EH (cell line): ENCODE data around the gene SEMA7A.

Source experiments
- DNase-seq: peaks from one replicate; pipeline ENCODE4 v3.0.0-alpha.2; 2015; ENCODE audit warnings: low read depth

SEMA7A gene

DNA sequence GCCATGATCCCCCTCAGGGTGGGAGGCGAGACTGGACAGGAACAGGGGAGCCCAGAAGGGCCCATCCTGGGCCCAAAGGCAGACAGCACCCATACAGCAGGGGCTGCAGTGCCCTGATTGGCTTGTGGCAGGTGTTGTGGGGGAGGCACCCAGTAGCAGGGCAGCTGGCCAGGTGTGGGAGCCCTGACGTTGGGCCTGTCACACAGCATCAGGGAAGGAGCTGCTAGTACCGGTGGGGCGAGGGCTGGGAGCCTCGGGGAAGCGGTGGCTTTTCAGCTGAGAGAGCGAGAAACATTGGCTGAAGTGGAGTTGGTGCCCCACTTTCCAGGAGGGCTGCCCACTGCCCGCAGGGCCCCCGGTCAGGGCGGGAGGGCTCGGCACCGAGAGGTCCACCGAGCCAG lies 46.6 kb downstream of the SEMA7A start:
- no peak for DNase-seq

- DNase-seq = no peak
Measured at GRCh38 chr15:74386496-74387140, 47.1 kb downstream of the SEMA7A start.

- no peak for DNase-seq
Measured at GRCh38 chr15:74385733-74386132, 48.0 kb downstream of the SEMA7A start.

- DNase-seq = peak; percentile 55
Measured at GRCh38 chr15:74384881-74385643, 48.7 kb downstream of the SEMA7A start.

DNA sequence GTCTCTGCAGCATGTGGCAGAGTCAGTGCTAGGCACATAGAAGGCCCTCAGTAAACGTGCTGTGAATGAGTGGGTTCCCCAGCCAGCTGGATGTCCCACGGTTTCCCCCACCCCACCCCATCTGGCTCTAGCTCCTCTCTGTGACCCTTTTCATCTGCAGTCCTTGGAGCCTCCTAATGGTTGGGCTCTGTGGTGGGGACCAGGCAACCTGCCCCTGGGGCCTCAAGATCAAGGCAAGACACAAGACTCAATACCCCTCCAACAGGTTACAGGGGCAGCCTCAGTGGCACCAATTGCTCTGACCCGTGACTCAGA lies 49.2 kb downstream of the SEMA7A start:
- no peak for DNase-seq

DNA sequence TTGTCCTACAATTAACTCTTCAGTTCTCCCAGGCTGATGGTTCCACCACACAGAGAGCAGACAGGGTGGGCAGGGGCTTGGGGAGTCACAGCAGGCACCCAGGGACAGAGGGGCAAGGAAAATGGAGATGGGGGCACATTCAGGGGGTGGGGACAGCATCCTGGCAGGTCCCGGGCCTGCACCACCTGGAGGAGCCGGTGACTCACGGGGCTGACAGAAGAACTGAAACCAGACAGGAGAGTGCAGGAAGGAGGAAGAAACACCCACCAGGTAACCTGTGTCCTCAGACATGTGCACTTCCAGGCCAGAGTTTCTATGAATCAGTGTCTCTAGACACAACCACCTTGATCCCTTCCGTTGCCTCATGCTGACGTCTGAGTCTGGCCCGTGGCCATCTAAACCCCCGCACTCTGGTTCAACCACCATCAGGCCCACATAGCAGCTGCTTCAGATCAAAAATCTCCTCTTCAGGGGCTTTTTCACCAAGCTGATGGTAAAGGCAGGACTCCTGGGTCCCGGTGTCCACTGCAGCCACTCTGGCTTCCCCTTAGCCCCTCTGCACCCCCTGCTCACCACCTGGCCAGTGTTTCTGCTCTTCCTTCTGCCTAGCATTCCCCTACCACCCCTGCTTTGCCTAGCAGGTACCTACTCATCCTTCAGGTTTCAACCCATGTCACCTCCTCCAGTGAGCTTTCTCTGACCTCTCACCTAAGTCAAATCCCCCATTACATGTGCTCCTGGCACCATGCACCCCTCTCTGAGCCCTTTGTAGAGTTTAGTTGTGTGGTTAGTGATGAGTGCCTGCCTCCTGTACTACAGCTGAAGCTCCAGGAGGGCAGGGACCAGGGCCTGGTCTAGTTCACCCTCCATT lies 49.8 kb downstream of the SEMA7A start:
- DNase-seq = no peak

DNA sequence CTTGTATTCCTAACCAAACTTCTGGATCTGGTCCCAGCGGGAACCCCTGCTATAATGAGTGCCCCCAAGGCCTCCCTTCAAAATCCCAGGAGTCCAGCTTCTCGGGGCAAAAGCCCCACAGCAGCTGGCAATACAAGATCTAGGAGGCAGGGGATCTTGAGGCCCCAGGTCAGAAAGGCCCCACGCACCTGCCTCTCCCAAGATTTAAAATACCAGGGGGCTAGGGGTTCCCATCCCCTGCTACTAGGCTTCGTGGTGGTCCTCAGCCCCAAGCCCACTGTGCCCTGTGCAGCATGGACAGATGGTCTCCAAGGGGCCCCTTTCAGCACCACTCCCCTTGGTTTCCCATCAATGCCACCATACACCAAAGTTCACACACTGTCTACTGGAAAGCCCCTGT lies 50.5 kb downstream of the SEMA7A start:
- DNase-seq = no peak

DNA sequence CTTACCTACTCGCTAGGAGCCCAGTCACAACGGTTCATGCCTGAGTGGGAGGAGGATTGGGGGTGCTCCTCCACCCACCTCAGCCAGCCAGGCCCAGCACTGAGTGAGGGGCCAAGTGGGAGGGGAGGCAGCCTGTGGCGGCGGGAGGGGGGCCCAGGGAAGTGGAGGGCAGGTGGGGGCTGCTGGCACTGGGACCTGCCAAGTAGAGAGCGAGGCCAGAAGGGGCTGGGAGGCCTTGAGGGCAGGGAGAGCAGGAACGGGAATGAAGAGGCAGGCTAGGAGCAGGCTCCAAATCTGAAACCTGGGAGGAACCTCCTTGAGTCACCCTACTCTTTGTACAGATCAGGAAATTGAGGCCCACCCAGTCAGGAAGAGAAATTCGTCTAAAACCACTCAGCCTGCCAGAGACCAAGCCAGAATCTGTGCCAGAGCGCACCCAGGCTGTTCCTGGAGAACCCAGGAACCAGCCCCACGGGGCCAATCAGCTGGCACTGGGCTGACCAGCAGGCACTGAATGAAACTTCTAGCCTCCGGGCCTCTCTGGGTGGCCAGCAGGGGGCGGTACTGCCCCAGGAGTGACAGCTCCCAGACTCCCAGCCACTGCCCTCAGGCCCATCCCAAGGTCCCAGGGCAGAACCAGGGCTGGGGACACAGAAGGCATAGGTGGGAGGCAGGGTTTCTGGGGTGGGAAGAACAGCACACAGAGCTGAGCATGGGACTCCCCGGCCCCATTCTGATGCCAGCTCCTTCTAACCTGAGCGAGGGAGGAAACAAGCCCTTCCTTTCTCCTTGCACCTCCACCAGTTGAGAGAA lies 51.5 kb downstream of the SEMA7A start:
- peak; percentile 86 for DNase-seq

DNA sequence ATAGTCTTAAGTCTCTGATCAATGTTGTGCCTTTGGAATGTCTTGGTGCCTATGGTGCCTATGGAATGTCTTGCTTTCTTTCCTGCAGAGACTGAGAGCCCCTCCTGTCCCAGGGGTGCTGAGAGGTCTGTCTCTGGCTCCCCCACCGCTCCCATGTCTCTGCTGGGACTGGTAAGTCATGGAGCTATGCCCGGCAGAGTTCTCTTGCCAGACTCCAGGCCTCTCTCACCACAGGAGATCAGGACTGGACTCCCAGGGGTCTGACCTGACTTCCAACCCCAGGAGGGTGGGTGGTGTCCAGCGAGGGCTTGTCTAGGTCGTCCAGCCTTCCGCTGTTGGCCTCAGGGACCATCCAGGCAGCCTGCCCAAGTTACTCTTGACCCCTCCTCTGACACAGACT lies 52.3 kb downstream of the SEMA7A start:
- no peak for DNase-seq

GRCh38 chr15:74381190-74381453 lies 52.6 kb downstream of the SEMA7A start:
- DNase-seq = no peak

DNA sequence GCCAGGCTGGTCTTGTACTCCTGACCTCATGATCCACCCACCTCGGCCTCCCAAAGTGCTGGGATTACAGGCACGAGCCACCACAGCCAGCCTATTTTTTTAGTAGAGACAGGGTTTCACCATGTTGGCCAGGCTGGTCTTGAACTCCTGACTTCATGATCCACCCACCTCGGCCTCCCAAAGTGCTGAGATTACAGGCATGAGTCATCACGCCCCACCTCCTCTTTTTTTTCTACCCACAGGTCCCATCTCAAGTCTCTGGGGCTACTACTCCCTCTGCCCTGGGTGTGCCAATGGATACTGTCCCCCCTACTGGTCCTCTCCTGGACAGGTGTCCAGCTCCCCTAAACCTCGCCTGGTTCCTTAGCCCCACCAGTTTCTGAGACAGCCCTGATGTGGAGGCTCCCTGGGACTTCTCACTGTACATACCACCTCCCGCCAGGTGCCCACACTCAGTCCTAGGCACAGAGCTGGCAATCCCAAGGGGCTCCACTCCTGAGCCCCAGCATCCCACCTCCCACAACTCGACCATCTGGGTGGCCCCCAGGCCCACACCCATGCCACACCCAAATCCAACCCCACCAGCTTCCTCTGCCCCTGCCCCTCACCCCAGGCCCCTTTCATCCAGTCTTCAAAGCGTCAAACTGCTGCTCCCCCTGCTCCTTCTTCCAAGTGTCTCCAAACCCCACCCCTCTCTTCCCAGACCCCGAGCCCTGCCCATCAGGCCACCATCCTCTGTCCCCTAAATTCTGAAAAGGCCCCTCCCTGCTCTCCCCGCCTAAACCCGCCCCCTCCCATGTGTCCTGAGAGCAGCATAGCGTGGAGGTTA lies 53.2 kb downstream of the SEMA7A start:
- no peak for DNase-seq

DNA sequence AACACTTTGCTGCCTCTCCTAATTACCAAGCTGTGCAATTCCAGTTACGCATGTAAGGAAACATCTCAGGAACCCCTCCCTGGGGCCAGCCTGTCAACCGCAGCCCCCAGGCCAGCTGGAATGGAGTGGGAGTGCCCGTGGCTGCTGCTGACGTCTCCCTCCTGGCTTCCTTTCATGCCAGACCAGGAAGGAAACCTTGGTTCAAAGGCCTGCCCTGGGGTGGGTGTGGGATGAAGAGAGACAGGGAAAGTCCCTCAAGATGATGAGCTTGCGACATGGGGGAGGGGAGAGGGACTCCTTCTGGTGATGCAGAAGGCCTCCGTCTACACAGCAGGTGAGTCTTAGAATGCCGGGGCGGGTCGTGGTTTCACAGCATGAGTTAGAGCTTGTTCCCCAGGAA lies 54.9 kb downstream of the SEMA7A start:
- peak; percentile 49 for DNase-seq

DNA sequence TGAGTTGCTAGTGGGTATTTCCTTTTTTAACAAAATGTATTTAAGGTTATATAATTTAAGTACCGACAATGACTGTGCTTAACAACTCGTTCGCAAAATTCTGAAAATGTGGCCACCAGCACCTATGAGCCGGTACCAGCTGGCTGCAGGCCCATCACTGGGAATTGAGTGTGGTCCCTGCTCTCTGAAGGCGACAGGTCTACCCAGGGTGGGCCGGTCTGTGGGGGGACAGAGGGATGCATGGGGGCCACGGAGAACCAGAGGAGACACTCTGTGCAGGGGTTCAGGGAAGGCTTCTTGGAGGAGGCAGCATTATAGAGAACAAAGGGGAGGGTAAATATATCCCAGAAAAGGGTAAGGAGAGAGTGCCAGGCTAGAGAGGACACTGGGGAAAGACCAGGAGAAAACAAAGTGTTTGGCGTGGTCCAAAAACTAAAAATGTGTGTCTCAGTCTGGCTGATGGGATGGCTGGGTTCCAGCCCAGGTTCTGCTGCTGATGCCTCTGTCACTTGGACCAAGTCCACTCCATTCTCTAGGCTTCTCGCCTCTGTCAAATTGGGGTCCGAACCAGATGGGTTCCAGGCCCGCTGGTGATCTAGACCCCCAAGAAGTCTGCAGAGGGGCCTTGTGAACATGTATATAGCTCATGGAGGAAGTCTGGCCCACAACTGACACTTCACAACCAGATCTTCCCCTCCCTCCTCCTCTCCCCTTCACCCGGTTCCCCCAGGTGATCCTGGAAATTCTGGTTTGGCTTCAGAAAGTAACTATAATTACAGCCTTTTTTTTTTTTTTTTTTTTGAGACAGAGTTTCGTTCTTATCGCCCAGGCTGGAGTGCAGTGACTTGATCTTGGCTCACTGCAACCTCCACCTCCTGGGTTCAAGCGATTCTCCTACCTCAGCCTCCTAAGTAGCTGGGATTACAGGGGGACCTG lies 55.7 kb downstream of the SEMA7A start:
- DNase-seq = no peak

DNA sequence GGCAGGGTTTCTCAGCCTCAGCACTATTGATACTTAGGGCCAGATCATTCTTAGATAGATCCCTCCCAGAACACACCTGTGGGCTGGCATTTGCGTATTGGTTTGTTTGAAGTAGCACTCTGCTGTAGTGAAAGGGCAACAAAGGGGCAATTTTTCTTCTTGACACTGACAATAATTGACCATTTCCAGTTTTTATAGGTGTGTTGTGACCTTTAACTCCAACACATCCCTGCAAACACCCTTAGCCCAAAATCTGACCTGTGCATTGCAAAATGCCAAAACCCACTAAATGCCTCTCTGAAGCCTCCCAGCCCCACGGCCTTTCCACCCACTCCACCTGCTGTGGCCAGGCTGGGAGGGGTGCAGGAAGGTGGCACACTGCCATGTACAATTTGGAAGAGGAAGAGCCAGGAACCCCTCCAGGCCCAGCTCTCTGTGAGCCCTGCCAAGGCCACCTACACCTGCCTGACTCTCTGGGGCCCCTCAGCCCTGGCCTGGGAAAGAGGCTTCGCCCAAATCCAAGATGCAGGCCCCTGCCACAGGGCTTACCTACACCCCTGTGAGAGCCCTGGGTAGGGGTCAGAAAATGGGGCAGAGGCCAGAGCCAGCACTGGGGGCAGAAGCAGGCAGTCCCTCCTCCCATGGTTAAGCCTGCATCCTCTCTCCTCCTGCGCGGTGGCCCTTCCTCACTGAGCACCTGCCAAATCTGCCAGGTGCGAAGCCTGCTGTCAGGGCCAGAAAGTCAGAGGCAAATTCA lies 56.8 kb downstream of the SEMA7A start:
- no peak for DNase-seq

DNA sequence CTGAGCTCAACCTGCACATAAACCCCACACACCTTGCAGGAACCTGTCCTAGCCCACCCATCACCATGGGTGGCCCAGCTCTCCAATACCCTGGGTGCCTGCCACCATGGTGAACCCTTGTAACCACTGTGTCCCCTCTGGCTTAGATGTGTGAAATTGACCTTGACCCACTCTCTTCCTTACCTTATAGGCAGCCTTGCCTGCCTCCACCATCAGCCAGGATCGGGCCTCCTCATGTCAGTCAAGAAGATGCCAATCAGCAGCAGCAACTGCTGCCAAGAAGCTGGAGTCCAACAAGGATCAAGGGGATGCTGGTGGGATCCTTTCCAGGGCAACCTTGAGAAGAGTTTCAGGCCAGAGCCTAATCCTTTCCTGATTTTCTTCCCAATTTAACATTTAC lies 57.5 kb downstream of the SEMA7A start:
- no peak for DNase-seq

DNA sequence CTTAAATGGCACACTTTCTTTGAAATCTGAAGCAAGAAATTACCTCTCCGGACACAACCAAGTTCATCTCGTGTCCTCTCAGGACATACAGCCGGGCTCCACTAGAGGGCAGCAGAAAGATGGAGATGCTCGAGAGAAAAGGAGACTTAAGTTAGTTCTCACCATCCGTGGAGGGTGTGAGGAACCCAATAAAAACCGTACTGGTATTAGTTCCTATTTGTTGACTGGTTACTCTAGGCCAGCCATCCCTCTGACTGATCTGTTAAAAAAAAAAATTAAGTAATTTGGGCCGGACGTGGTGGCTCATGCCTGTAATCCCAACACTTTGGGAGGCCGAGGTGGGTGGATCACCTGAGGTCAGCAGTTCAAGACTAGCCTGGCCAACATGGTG lies 58.5 kb downstream of the SEMA7A start:
- peak; percentile 78 for DNase-seq

DNA sequence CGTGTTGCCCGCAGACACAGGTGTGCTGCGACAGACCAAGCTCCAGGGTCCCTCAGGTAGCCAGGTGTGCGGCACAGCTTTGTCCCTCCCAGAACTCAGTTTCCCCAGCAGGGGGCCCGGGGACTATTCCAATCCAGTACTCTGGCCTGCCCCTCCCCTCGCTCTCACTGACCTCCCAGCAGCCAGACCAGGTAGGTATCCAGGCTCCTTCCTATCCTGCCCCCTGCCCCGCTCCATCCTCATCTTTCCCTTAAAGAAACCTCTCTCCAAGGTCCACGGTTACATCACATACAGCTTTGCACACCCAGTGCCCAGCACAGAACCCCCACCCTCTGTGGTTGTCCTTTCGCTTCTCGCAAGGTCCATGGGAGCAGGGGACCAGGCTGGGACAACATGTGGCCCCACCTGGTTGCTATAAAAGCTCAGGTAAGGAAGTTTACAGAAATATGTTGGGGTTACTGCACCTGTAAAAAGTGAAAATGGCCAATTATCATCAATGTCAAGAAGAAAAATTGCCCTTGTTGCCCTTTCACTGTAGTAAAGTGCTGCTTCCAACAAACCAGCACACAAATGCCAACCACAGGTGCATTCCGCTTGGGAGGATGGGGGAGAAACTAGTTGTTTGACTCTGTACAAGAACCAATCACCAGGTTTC lies 59.0 kb downstream of the SEMA7A start:
- DNase-seq = no peak

GRCh38 chr15:74373731-74374647 lies 59.8 kb downstream of the SEMA7A start:
- peak; percentile 89 for DNase-seq
